ENCODE results near the gene SIGLEC11. TPM values are rescaled to one million over a fixed set of nuclear protein-coding genes. Genes with fewer than 3 reads are reported as not detected.

SIGLEC11 gene
- polyA plus RNA-seq, 1 experiment: not detected

- POLR2A ChIA-PET: no interaction called here
- no peak for DNase-seq (ENCODE audit: low read depth)
- TF ChIP-seq, protein P1, sequence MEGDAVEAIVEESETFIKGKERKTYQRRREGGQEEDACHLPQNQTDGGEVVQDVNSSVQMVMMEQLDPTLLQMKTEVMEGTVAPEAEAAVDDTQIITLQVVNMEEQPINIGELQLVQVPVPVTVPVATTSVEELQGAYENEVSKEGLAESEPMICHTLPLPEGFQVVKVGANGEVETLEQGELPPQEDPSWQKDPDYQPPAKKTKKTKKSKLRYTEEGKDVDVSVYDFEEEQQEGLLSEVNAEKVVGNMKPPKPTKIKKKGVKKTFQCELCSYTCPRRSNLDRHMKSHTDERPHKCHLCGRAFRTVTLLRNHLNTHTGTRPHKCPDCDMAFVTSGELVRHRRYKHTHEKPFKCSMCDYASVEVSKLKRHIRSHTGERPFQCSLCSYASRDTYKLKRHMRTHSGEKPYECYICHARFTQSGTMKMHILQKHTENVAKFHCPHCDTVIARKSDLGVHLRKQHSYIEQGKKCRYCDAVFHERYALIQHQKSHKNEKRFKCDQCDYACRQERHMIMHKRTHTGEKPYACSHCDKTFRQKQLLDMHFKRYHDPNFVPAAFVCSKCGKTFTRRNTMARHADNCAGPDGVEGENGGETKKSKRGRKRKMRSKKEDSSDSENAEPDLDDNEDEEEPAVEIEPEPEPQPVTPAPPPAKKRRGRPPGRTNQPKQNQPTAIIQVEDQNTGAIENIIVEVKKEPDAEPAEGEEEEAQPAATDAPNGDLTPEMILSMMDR (IDR thresholded peaks at IDR 0.05; ENCODE audit: insufficient read depth, low read depth, low read length): 0 out of 2 replicates have a peak, but pooled peaks have one; percentile 4
- H3K27me3 ChIP-seq (ENCODE audit: control insufficient read depth, insufficient read depth, low read length): no peaks in the 10 kb centered on the region
- peaks cover 15% of the 10 kb centered on the region for H3K36me3 ChIP-seq (ENCODE audit: control insufficient read depth, insufficient read depth, low read length)
- H3K4me3 ChIP-seq (ENCODE audit: low read depth, low read length): no peak overlapping the region
- CTCF ChIA-PET: interaction anchor here (1.5 kb wide), 1 partner anchor 10 kb away, joined by 4 read pairs; no protein-coding TSS in a partner anchor
Observed at GRCh38 chr19:49915271-49915670, 45.7 kb downstream of the SIGLEC11 start.

DNA sequence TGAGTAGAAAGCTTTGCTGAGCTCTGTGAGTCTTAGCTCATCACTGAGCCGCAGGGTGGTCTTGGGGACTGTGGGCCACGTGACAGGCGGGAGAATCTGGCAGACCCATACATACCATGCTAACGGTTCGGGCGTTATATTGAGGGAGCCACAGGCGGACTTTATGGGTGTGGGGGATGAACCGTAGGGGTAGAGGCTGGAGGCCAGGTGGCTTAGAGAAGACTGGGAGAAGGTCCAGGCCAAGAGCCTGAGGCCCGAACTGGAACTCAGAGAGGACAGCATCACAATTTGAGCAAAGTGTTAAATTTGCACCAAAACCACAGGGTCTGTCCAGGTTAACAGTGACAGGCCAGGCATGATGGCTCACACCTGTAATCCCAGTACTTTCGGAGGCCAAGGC is 47.3 kb downstream of the SIGLEC11 start:
- POLR2A ChIA-PET: no interaction called here
- H3K36me3 ChIP-seq (ENCODE audit: control insufficient read depth, insufficient read depth, low read length): peaks cover 21% of the 10 kb centered on the region

DNA sequence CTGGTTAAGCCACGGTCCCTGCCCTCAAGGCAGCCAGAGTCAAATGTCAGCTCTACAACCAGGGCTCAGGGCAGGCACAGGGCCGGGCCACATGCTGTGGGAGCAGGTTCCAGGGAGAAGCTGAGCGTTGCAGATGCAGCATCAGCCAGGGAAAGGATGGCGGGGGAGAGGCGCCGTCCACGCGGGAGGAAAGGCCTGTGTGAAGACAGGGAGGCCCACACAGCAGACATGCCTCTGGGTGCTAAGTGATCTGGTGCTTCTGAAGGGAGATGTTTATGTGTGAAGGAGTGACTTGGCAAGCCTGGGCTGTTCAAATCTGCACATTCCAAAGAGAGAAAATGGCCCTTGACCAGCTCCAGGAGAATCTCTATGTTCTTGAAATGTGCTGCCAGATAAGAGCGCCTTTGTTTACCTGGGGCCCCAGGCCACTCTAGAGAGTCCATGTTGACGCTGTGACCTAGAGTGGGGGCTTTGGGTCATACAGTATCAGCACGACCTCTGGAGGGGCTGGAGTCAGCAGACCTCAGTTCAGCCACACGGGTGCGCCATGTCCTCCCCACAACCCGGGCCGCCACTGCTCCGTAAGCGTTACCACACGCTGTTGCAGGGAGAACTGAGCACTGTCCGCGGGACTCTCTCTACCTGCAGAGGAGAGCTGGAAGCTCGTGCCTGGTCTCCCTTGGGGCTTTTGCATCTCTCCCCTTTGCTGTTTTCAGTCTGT is 47.8 kb downstream of the SIGLEC11 start:
- ChIA-PET CTCF (no interaction called here), POLR2A (no interaction called here)
- TF ChIP-seq, protein P1 (IDR thresholded peaks at IDR 0.05; ENCODE audit: insufficient read depth, low read depth, low read length): no peak
- Histone ChIP-seq H3K4me3 (ENCODE audit: low read depth, low read length) (no peak overlapping the region), H3K36me3 (ENCODE audit: control insufficient read depth, insufficient read depth, low read length) (peaks cover 22% of the 10 kb centered on the region), H3K27me3 (ENCODE audit: control insufficient read depth, insufficient read depth, low read length) (no peaks in the 10 kb centered on the region)
- DNase-seq (ENCODE audit: low read depth): no peak

More for the DNA sequence above, 47.3 kb downstream of the SIGLEC11 start:
- no peak overlapping the region for H3K4me3 ChIP-seq (ENCODE audit: low read depth, low read length)
- no peak for DNase-seq (ENCODE audit: low read depth)
- CTCF ChIA-PET: interaction anchor here (1.5 kb wide), 1 partner anchor 9 kb away, joined by 4 read pairs; no protein-coding TSS in a partner anchor
- TF ChIP-seq, protein P1 (IDR thresholded peaks at IDR 0.05; ENCODE audit: insufficient read depth, low read depth, low read length): no peak
- H3K27me3 ChIP-seq (ENCODE audit: control insufficient read depth, insufficient read depth, low read length): no peaks in the 10 kb centered on the region

DNA sequence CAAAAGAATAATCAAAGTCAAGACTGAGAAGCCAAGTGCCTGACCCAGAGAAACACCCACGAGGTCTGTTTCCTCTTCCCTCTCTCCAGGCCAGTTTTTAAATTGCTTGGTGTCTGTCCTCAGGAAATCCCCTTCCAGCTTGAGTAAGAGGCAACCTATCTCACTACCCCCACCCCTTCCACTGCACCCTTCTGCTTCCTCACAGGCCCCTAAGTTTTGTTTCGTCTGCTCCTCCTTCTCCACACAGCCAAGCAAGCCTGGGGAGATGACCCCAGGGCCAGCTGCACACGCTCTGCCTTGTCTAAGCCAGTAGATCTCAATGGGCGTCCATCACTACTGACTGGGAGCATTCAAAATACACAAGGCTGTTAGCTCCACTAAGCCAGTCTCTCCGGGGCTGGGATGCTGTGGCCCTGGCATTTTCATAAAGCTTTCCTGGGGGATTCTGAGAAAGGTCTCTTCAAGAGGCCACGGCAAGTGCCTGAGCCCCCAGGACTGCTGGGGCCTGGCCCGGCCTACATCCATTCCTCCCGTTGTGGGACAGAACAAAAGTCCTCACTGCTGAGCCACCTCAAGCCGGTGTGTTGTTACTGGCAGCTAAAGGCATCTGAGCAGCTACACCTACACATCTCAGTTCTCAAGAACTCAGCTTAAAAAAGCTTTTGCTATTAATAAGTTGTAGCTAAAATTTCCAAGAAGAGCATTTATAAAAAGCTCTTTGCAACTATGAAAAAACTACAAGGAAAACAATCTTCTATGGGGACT is 49.4 kb downstream of the SIGLEC11 start:
- POLR2A ChIA-PET: no interaction called here
- peaks cover 30% of the 10 kb centered on the region for H3K36me3 ChIP-seq (ENCODE audit: control insufficient read depth, insufficient read depth, low read length)
- no peaks in the 10 kb centered on the region for H3K27me3 ChIP-seq (ENCODE audit: control insufficient read depth, insufficient read depth, low read length)
- CTCF ChIA-PET: interaction anchor here (1.1 to 1.5 kb wide), 4 partner anchors 8 to 21 kb away, joined by 3 to 8 read pairs (median 4); no protein-coding TSS in a partner anchor
- TF ChIP-seq, protein P1 (IDR thresholded peaks at IDR 0.05; ENCODE audit: insufficient read depth, low read depth, low read length): no peak
- H3K4me3 ChIP-seq (ENCODE audit: low read depth, low read length): no peak overlapping the region
- DNase-seq (ENCODE audit: low read depth): no peak

DNA sequence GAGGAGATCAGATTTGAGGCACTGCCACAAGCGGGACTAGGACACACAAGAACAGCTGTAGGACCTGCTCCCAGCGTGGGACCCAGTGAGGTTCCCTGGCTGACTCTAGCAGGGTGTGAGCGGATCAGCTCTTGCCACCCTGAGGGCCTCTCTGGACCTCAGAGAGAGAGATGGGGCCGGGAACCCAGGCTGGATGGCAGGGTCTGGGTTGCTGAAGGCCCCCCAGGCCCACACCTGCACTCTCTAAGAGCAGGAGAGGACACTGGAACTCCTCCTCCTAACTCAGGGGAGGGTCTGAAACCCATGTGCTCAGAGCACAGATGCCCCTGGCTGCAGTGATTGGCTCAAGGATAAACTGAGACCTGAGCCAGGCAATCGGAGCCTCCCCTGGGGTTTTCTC is 50.8 kb downstream of the SIGLEC11 start:
- CTCF ChIA-PET: interaction anchor here (1.2 to 1.3 kb wide), 2 partner anchors 10 to 20 kb away, joined by 3 read pairs; no protein-coding TSS in a partner anchor
- DNase-seq (ENCODE audit: low read depth): no peak
- no peaks in the 10 kb centered on the region for H3K27me3 ChIP-seq (ENCODE audit: control insufficient read depth, insufficient read depth, low read length)
- H3K36me3 ChIP-seq (ENCODE audit: control insufficient read depth, insufficient read depth, low read length): peaks cover 26% of the 10 kb centered on the region
- H3K4me3 ChIP-seq (ENCODE audit: low read depth, low read length): no peak overlapping the region
- POLR2A ChIA-PET: no interaction called here
- TF ChIP-seq, protein P1 (IDR thresholded peaks at IDR 0.05; ENCODE audit: insufficient read depth, low read depth, low read length): no peak
